Embryonic facial prominence (tissue), 1 donor: ENCODE measurements around the gene EEIG2.
A peak's percentile ranks its signal among the peaks of the same experiment; 100 is the strongest.

Source experiments
- DNase-seq: peaks from one replicate; pipeline ENCODE4 v3.0.0-alpha.2; 2016; ENCODE audit errors: extremely low spot score

The EEIG2 gene

DNA sequence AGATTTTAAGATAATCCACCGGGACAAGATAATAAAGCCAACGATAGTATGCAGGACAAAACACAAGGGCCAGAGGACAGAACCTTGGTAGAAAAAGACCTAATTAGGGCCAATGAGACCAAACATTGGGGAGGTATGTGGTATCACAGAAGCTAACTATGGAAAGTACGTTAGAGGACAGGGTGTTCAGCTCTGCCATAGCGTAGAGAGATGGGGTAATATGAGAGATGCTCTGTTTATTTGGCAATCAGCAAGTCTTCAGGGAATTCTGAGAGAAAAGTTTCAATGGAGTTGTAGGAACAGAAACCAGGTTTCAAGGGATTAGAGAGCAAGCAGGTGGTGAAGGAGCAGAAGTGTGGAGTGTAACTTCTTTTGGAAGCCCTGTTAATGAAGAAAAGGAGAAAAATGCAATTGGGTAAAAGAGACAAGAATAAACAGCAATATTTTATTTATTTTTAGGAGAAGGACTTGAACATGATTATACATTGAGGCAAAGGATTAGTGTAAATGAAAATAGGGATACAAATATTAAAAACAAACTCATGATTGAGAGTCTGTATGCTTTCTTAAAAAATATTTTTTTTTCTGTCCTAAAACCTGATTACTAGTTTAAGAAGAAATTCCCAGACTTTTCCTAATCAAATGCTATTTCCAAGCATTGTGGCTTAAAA, 24.0 kb downstream of the EEIG2 start:
- DNase-seq: no peak

DNA sequence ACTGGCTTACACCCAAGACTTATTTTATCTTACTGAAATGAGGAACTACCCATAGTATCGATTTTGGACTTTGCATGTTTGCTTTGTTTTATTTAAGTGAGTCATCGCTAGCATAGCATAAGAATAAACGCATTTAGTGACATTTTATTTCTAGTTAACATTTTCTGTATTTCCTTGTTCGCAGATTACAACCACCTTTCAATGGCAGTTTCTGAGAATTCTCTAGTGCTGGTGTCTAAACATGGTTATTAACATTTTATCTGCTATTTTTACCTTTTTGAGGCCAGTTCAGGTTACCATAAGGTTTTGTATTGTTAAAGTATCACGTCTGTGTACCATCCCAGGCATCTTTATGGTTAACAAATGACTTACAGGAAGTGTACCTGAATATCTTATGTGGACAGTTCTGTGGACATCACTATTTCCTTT, 24.5 kb downstream of the EEIG2 start:
- DNase-seq: no peak

DNA sequence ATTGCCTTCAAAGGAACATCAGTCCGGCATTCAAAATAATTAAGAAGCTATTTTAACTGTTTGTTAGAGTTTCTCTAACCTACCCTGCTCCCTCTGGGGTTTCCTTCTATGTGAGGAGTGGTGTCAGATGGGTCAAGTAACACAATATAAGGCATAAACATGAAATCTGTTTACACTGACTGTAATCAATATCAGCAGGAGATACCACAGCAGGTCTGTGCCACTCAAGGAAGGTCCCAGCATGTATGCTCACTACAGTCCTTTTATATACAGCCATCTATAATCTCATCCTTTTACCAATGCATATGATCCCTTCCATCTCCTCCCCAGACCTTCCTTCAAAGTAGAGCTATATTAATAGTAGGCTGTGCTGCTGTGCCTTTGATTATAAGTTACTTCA, 25.4 kb downstream of the EEIG2 start:
- no peak for DNase-seq

DNA sequence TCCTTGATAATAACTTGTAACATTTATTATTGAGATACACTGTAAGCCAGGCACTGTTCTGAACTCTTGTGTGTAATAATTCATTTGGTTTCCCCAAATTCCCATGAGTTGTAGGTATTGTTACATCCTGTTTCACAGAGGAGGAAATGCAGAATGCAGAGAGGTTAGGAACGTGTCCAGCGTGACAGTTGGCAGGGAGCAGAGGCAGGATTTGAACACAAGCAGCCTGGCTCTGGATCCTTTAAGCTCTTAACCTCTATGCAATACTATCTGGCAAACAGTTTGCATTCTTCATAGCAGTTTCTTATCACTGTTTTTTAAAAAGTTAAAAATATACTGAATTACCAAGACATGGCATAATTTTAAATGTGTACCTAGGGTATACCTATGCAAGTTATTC, 30.5 kb downstream of the EEIG2 start:
- no peak for DNase-seq

DNA sequence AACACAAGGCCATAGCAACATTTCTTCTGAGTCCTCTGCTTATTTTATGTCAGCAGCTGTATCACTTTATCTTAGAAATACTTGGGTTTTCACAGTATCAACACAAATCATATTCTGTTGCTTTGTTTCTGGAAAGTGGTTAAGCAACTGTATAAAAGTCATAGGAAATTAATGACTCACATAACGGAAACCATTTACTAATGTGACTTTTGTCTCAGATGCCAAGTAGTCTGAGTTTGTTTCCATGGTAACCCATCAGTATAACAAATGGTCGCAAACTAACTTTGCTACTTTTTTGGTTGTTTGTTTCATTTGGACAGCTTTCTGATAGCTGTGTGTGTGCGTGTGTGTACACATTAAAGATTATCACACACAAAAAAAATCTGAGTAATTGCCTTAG, 31.1 kb downstream of the EEIG2 start:
- DNase-seq: no peak

DNA sequence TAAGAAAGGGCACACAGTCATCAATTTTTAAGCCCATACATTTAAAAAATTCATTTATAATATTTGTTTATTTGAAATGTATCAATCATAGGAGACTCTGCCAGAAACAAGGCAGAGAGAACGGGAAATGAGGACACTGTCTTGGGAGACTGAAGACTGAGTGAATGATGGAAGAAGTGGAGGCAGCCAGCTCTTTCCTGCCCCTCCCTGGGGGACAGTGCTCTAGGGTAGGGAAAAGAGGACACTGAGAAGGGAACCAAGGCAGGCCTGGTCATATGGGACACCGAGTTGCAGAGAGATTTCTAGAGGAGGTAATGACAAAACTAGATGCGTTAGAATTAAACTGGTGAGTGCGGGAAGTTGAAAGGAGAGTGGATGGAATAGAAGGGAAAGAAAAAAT, 31.6 kb downstream of the EEIG2 start:
- no peak for DNase-seq

DNA sequence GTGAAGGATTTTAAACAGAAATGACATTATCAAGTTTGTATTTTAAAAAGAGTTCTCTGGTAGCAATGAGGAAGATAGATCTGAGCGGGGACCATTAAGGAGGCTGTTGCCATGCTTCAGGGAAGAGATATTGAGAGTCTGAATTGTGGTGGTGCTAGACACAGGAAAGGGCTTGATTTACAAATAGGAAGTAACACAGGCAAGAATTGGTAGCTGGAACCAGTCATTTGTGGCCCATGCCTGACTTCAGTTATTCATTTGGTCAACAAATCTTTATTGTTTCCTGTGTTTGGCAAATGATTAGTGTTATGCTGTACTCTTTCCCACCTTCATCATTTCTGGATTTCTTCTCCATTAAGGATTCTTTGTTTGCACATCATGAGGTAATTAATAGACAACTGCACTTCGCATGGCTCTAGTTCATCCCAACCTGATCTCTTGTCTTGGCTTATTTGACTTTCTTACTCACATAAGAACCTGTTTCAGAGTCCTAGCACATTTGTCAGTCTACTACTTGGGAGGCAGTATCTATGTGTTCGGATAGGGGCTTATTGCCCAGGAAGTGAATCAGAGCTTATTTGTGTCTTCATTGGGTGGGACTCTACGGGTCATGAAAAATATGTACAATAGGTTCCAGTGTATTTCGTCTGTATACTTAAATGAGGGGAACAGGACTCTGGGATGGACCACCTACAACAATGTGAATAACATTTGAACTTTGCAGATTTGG, 32.3 kb downstream of the EEIG2 start:
- no peak for DNase-seq

DNA sequence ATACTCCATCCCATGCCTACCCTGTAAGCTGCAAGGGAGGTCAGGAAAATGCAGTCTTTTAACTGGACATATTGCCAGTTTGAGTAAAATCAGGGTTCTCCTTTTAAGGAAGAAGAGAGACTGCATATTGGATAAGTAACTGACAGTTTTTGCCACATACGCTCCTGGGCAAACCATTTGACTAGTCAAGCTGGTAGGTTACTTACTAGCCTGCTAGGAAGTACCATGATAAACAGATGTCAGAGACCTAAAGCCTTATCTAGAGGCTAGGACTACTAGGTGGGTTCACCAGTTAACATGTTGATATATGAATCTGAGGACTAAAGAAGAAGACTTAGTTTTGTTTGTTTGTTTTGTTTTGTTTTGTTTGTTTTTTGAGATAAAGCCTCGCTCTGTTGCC, 33.5 kb downstream of the EEIG2 start:
- no peak for DNase-seq

DNA sequence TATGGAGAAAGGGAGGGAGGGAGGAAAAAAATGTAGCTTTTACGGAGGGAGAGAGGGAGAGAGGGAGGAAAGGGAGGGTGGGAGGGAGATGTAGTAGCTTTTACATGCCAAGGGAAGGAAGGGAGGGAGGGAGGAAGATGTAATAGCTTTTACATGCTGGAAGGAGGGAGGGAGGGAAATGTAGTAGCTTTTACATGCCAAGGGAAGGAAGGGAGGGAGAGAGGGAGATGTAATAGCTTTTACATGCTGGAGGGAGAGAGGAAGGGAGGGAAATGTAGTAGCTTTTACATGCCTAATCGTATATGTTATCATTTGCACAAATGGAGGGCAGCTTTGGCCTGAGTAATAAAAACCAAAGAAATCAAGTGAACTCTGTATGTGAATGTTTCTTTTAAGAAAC, 35.6 kb downstream of the EEIG2 start:
- DNase-seq: peak; percentile 56

DNA sequence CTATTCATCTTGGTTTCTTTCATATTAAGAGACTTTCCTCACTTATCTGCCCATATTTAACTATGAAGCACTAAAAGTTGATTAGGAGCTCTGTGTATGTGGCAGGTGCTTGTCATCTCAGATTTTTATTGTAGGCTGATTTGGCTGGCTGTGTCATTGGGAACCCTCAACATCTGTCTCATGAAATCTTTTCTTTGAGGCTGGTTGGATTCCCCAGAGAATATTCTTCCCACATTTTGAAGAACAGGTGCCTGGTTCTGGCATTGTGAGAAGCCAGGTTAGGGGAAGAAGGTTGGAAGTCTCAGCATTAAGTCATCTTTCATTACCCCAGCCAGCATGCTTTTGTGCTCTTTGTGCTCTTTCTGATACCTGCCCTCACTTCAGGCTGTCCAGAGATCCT, 37.1 kb downstream of the EEIG2 start:
- DNase-seq: no peak

DNA sequence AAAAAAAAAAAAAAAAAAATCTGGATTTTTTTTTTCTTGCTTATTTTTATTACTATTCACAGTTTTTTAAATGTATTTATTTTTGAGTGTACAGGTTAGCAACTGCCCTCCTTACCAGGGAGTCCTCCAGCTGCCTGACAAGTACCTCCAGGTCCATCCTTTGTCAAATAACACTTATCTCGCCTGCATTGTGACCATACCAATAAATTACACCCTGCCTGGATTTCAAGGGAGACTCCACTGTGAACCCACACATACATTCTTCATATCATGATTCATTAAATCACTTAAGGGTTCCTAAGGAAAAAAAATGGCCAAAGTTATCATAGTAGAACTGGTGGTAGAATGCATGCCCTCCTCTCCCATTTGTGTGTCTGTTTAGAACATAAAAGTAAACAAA, 38.4 kb downstream of the EEIG2 start:
- DNase-seq: no peak

DNA sequence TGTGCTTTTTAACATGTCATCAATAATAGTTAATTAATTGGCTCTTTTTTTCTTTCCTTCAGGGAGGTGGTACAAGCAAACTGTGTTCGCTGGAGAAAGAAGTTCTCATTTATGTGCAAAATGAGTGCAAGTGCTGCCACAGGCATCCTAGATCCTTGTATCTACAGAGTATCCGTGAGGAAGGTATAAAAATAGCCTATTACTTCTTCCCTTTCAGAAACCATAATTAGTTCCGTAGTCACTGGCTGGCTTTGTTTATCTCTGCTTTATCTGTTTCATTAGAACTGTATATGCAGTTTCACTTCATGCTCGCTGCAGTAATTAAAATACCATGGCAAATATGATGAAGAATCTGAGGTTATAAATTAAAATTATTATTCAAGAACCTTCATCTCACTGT, 40.6 kb downstream of the EEIG2 start:
- DNase-seq: no peak

DNA sequence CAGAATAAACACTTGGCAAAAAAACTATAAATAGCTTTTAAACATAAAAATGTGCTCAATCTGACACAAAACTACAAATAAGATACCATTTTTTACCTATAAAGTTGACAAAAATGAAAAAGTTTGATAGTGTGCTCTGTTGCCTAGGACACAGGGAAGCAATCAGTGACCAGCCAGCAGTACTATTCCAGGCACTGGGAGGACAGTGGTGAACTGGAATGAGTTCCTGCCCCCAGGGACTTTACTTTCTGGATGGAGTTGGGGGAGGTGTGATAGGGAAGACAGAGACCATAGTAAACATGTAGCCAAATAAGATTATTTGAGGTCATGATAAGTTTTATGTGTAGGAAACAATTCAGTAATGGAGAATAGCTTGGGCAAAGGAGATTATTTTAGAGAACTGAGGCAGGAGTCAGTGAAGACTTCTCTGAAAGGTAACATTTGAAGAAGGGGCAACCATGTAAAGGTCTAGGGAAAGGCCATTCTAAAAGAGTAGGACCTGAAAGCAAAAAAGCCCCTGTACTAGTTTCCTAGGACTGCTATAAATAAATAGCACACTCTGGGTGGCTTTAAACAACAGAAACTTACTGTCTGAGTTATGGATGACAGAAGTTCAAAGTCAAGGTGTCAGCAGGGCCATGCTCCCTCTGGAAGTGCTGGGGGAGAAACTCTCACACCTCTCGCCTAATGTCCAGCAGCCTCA, 42.0 kb downstream of the EEIG2 start:
- DNase-seq: no peak

DNA sequence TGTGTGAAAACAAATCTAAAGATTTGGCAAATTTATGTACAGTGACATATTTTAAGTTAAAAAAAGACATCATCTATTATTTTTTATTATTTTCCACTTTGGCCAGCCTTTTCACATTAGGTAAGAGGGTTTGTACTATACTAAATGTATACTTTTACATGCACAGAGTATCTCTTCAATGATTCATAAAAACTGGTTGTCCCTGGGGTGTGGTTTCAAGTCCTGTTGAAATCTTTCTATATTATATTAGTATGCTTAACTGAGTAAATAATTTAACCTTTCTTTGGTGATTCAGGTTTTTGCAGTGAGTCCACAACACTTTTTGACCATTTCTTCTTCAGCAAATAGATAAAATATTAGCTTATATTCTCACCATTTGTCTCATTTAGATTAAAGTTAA, 45.7 kb downstream of the EEIG2 start:
- no peak for DNase-seq

DNA sequence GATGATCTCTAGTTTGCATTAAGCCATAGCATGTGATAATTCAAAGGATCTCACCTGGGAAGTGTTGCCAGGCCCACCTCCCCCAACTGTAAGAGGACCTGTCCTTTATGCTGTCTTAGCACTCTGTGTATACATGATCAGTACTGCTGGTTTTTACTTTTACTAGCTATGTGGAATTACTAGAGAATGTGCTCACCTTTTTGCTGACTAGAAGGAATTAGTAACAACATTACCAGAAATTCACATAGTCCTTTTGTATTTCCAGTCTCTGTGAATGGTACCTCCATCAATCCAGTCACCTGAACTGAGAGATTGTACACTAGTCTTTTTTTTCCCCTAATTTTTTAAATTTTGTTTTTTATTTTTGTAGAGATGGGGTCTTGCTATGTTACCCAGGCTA, 46.6 kb downstream of the EEIG2 start:
- DNase-seq: no peak

DNA sequence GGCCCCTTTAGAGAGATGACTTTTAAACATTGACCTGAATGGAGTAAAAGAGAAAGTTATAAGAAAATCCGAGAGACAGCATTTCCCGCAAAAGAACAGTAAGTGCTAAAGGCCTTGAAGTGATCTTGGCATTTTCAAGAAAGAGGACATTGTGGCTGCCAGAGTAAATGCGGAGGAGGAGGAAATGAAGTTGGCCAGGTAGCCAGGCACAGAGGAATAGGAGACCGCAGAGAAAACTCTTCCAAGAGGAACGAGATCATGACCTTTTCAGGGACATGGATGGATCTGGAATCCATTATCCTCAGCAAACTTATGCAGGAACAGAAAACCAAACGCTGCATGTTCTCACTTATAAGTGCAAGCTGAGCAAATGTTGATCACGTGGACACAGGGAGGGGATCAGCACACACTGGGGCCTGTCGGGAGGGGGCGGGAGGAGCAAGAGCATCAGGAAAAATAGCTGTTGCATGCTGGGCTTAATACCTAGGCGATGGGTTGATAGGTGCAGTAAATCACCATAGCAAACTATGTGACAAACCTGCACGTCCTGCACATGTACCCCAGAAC, 49.7 kb downstream of the EEIG2 start:
- no peak for DNase-seq
